ENCODE measurements around the gene USP47. TPM values are rescaled to one million over a fixed set of nuclear protein-coding genes. Genes with fewer than 3 reads are reported as not detected.

The USP47 gene
- total and polyA plus RNA-seq, 8 donors: 40.9 to 127 (median 108) TPM

DNA sequence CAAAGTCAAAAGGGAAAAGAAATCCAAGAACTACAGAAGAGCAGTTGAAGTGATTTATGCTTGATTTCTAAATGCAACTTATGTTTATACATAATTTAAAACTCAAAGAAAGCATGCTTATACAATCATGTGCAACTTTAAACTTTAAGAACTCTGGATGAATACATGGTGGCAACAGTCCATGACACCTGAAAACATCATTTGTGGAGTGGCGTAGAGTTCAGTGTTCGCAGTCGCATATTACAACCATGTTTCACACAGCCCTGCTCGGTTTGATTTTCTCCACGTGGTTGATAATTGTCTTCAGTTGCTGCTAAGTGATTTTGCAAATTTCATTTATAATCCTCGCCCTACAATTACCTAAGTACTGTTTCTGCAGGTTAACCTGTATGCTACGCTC, 121.3 kb downstream of the USP47 start:
- ATAC-seq (no peak), DNase-seq (no peak)
- TF ChIP-seq, protein P1, sequence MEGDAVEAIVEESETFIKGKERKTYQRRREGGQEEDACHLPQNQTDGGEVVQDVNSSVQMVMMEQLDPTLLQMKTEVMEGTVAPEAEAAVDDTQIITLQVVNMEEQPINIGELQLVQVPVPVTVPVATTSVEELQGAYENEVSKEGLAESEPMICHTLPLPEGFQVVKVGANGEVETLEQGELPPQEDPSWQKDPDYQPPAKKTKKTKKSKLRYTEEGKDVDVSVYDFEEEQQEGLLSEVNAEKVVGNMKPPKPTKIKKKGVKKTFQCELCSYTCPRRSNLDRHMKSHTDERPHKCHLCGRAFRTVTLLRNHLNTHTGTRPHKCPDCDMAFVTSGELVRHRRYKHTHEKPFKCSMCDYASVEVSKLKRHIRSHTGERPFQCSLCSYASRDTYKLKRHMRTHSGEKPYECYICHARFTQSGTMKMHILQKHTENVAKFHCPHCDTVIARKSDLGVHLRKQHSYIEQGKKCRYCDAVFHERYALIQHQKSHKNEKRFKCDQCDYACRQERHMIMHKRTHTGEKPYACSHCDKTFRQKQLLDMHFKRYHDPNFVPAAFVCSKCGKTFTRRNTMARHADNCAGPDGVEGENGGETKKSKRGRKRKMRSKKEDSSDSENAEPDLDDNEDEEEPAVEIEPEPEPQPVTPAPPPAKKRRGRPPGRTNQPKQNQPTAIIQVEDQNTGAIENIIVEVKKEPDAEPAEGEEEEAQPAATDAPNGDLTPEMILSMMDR (IDR thresholded peaks at IDR 0.05): no peak
- H3K4me3 ChIP-seq: no peak overlapping the region
- H3K27me3 ChIP-seq: peaks cover 0 to 6% of the 10 kb centered on the region in 2 donors
- peaks cover 0 to 5% of the 10 kb centered on the region in 2 donors for H3K36me3 ChIP-seq
- intact Hi-C loops (cut with DNase I): no loop called here
- H3K9me3 ChIP-seq: no peaks in the 10 kb centered on the region
- H3K27ac ChIP-seq: no peak overlapping the region
- H3K4me1 ChIP-seq: peaks cover 0 to 6% of the 10 kb centered on the region in 2 donors

DNA sequence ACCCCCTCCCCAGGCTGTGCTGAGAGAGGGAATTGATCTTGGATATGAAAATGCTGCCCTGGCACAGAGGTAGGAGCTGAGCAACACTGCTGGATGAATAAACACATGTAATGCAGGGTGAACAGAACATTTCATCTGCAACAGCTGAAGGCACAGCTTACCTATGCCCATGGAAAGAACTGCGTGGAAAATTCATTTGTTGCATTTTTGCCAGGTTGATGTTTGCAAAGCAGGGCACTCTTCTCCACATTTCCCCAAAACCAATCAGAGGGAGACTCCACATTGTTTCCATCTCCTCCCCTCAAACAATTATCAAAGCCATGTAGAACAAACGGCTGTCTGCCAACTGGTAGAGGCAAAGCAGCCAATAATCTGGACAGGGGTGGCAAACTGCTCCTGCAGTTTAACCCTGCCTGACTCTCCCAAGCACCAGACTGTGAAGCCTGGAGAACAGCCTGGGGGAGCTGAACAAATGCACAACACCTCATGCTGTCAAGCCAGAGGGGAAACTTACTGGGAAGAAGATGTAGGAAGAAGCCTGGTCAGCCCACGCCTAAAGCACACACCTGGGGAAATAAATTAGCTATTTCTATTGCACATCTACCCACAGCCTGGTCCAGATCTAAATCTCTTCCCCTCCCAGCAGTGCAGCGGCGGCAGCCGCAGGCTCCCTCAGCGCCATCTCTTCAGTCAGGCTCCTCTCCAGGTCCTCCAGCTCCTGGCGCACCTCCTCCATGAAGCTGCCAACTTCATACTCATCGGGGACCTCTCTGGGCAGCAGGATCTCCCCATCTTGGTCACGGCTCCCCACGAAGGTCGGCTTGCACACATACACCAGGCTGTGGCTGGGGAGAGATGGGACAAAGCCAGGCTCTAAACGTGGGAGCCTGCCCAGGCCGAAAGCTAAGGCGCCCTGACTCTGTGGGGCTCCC, 122.3 kb downstream of the USP47 start:
- TF ChIP-seq, protein P1 (IDR thresholded peaks at IDR 0.05): no peak
- H3K27ac ChIP-seq: no peak overlapping the region
- peaks cover 0 to 6% of the 10 kb centered on the region in 2 donors for H3K27me3 ChIP-seq
- intact Hi-C loops (cut with DNase I): no loop called here
- H3K4me1 ChIP-seq: peaks cover 0 to 6% of the 10 kb centered on the region in 2 donors
- H3K9me3 ChIP-seq: no peaks in the 10 kb centered on the region
- no peak overlapping the region for H3K4me3 ChIP-seq
- no peak for ATAC-seq
- DNase-seq: no peak
- no peaks in the 10 kb centered on the region for H3K36me3 ChIP-seq

DNA sequence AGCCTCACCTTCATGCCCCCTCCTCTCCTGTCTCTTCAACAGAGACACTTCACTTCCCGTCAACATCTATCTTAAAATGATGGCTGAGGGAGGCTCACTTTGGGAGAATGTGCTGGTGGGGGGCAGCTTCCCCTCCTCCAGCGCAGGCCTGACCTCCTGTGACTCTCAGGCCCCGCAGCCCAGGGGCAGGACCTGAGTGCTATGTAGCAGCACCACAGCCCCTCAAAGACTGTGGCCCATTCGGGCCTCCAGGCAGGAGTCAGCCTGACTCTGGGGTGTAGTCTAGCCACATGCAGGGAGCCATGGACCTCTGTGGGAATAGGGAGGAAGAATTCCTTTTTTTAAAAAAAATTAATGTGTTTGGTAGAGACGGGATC, 123.0 kb downstream of the USP47 start:
- Histone ChIP-seq H3K4me1 (peaks cover 0 to 6% of the 10 kb centered on the region in 2 donors), H3K27ac (no peak overlapping the region), H3K9me3 (no peaks in the 10 kb centered on the region), H3K36me3 (no peaks in the 10 kb centered on the region), H3K4me3 (no peak overlapping the region), H3K27me3 (peaks cover 0 to 6% of the 10 kb centered on the region in 2 donors)
- intact Hi-C loops (cut with DNase I): no loop called here
- ATAC-seq (no peak), DNase-seq (no peak)
- TF ChIP-seq, protein P1 (IDR thresholded peaks at IDR 0.05): no peak

DNA sequence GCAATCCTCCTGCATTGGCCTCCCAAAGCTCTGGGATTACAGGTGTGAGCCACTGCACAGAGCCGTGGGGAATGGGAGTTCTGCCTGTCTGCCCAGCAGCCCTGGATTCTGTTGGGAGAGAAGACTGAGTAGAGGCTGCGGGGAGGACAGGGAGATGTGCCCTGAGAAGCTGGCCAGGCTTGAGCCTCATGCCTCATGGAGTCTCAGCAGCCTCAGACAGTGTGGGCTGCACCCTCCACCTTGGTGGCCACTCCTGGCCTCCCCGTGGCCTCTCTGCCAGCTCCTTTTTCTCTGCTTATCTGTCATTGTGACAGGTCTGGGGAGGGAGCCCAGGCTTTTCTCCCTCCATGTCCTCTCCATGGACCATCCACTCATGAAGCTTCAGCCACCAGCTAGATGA, 123.4 kb downstream of the USP47 start:
- Histone ChIP-seq H3K4me1 (peaks cover 0 to 6% of the 10 kb centered on the region in 2 donors), H3K27me3 (peaks cover 0 to 6% of the 10 kb centered on the region in 2 donors), H3K9me3 (no peaks in the 10 kb centered on the region), H3K36me3 (no peaks in the 10 kb centered on the region), H3K4me3 (no peak overlapping the region), H3K27ac (no peak overlapping the region)
- intact Hi-C loops (cut with DNase I): no loop called here
- TF ChIP-seq, protein P1 (IDR thresholded peaks at IDR 0.05): no peak
- no peak for ATAC-seq
- no peak for DNase-seq

DNA sequence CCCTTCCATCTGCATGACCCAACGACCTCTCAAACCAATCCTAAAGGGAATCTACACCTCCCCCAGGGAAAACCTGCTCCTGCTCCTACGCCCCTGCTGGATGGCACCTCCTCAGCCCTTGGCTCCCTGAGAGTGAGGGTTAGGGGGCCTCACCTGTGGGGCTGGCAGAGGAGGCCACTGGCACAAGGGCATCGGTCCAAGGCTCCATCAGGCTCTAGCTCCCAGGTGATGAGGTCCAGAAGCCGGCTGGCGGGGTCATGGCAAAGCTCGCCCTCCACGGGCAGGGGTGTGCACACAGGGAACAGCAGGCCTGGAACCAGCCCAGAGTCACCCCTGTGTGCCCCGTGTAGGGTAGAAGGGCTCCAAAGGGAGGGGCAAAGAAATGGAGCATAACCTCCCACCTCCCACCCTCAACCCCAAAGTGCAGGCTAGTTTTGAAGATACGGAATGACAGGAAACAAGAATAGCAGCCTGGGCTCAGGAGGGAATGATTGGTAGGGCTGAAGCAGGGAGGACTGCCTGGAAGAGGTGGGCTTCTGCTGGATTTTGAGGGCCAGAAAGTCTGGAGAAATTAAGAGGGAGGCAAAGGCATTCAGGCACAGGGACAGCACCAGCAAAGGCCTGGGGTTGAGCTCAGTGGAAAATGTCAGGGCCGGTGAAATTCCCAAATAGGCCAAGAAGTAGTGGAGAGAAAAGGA, 124.0 kb downstream of the USP47 start:
- DNase-seq: no peak
- Histone ChIP-seq H3K36me3 (no peaks in the 10 kb centered on the region), H3K4me3 (no peak overlapping the region), H3K27ac (no peak overlapping the region), H3K9me3 (no peaks in the 10 kb centered on the region), H3K27me3 (peaks cover 0 to 6% of the 10 kb centered on the region in 2 donors), H3K4me1 (peaks cover 0 to 6% of the 10 kb centered on the region in 2 donors)
- no peak for ATAC-seq
- intact Hi-C loops (cut with DNase I): no loop called here
- TF ChIP-seq, protein P1 (IDR thresholded peaks at IDR 0.05): no peak
